Left cardiac atrium (tissue), 4 donors: ENCODE data around the gene TMEM147. TPM values are rescaled to one million over a fixed set of nuclear protein-coding genes. Genes with fewer than 3 reads are reported as not detected.
A peak's percentile ranks its signal among the peaks of the same experiment; 100 is the strongest.

Source experiments
- ATAC-seq, 2 donors: fragments of 200-7000 bp; cut with Tn5 transposase; one replicate each; pipeline ENCODE4 v1.9.1; 2020; ENCODE audit warnings: mild to moderate bottlenecking in 2 of 2, moderate library complexity in 2 of 2
- DNase-seq: peaks from one replicate; pipeline ENCODE4 v3.0.0-alpha.2; 2020
- intact Hi-C, 2 donors: fragments of 100-400 bp; cut with DNase I; formaldehyde crosslinking; loops; one replicate each; pipeline versions ENCODE4 v1.14.1 to v1.15.1; 2022 to 2023
- long read RNA-seq: library from polyadenylated mRNA; unstranded; transcript quantifications from one replicate; pipeline ENCODE4 v2.0.0, GENCODE V29; 2021
- total RNA-seq, 2 donors: library from RNA; stranded (reverse); fragmentation: NEBNext Ultra II Directional; extraction: Animal tissue kit (Norgen Biotek cat#: 25700); gene quantifications; one replicate each; pipeline ENCODE4 v1.2.1, GENCODE V29; 2021
- donor health status: DM: no; HTN: yes; CAD: no.
- donor health status: DM: no; HTN: yes; CAD: no; lungs with severe emphysema.
- donor health status: DM: yes; HTN: yes; CAD: no.
- donor health status: Dilated cardiomyopathy.

Gene TMEM147, protein sequence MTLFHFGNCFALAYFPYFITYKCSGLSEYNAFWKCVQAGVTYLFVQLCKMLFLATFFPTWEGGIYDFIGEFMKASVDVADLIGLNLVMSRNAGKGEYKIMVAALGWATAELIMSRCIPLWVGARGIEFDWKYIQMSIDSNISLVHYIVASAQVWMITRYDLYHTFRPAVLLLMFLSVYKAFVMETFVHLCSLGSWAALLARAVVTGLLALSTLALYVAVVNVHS
- total RNA-seq = 10 to 100 TPM; 78.1 to 87.5 TPM
- long read RNA-seq, transcript TMEM147-201 (7 exons, 899 nt) = major isoform, 25 of 31 reads
- long read RNA-seq, partial matches to known transcripts = 0 of 31 reads
- long read RNA-seq, other reads (novel, unspliced or antisense) = 1 of 31 reads

DNA sequence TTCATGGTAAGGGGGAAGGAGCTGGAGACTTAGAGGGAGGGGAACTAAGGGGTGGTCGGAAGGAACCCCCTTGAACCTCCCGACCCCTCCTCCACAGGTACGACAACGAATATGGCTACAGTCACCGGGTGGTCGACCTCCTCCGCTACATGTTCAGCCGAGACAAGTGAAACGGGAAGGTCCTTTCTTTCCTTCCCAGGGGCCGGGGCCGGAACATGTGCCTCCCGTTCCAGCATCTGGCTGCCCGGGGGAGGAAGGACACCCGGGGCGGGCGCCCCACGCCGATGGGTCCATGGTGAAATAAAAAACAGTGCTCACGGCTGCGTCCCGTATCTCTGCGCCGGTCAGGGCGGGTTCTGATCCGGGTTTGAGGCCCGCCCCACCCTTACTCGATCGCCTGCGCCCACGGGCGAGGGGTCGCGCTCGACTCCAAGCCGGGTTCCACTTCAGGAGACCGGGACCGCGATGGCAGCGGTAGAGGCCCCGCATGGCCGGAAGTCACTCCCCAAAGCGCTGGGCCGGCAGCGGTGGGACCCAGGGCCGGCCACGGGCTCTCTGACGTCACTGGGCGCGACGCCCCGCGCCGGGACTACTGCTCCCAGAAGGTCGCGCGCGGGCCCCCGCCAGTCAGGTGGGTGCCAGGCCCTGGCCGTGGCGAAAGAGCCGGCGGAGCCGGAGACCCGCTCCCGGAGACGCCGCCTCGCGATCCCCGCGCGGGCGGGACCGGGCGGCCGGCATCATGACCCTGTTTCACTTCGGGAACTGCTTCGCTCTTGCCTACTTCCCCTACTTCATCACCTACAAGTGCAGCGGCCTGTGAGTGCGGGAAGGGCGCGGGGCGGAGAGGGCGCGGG lies at the start of gene TMEM147:
Gene TMEM147, plus strand, starts transcription at position 626 of the 854 bp plus-strand sequence. Its CDS starts 114 bp downstream, at position 740.
- DNase-seq (peak; percentile 97), ATAC-seq (peak; percentile 98 to 99)
- intact Hi-C loops = loop anchor here in 1 of 2 donors (5.0 kb wide), 2 partner anchors 67 to 172 kb away; partner anchors contain the start of genes HAUS5 and KMT2B

DNA sequence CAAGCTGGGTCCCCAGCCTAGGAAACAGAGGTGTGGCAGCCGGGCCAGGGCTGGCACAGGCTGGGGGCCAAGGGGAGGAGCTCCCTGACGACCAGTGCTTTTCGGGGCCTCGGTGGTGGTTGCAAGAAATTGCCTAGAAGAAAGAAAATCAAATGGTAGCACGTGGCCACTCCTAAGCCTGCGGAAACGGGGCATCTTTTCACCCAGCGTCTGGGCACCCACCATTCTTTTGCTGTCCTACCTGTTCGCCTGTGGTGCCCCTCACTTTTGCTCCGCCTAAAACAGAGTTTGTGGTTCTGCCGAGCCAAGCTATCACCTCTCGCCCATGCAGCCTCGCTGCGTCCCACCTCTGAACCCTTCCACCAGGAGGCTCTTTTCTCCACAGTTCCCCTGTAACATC lies 48.0 kb upstream of the TMEM147 start:
- intact Hi-C loops = no loop called here
- ATAC-seq (no peak), DNase-seq (no peak)

DNA sequence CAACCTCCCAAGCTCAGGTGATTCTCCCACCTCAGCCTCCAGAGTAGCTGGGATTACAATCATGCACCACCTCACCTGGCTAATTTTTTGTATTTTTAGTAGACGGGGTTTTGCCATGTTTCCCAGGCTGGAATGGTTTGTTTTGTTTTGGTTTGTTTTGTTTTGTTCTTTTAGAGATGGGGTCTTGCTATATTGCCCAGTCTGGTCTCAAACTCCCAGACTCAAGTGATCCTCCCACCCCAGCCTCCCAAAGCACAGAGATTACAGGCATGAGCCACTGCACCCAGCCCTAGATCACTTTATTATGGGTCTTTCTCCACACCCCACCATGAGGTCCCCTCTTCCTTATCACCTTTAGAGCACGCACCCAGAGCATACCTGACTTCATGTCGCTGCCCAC lies 47.2 kb upstream of the TMEM147 start:
- ATAC-seq (no peak), DNase-seq (no peak)
- intact Hi-C loops = no loop called here

DNA sequence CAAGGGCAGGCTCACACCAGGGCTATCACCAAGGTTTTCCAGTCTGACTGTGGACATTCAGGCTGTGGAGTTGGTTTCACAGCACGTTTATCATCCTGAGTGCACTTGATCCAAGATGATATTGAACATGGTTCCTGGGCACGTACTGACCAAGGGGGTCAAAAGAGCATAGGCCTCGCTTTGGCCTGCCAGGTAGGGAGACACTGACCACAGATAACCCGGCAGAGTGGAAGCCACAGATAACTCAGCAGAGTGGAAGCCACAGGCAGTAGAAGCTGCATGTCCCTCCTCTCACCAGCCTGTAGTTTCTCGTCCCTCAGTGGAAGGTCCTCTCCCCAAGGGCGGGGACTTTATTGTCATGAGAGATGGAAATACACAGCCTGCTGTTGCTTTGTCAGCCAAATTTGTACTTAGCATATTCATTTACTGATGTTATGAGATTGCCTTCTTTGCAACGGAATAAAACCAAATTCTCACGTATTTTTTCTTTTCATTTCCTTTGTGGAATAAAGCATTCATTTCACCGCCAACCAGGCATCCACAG lies 46.4 kb upstream of the TMEM147 start:
- DNase-seq (no peak), ATAC-seq (no peak)
- intact Hi-C loops = no loop called here

DNA sequence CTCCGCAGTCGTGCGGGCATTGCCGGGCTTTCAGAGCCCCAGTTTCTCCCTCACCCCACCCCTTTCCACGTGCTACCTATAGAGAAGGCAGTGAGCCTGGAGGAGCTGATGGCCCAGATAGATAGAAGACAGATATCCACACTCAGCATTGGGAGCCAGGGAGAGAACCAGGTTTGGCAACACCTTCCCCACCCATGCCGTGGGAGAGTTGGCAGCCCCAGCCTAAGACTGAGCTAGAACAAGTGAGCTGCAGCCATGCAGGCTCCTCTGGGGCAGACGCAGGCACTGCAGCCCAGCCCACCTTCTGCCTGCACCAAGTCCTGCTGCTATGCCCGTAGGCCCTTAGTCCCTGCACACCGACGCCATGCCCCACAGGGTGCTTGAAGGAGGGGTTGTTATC lies 44.8 kb upstream of the TMEM147 start:
- DNase-seq (no peak), ATAC-seq (no peak)
- intact Hi-C loops = no loop called here

DNA sequence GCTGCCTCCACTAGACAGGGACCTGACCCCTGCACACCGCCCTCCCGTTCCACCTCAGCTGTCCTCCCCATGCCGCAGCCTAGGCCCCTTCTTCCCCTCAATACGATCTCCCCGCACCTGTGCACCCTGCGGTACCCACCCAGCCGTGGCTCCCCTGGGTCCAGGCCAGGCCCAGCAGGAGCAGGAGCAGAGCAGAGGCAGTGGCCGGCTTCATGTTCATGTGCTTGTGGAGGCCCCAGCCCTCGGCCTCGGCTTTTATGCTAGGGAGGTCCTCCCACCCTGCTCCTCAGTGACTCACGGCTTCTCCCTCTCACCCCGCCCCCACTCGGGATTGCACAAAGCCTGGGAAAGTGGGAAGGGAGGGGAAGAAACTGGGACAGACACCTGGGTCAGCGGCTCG lies 43.7 kb upstream of the TMEM147 start:
- DNase-seq (no peak), ATAC-seq (peak in 1 of 2 donors; percentile 74)
- intact Hi-C loops = no loop called here

DNA sequence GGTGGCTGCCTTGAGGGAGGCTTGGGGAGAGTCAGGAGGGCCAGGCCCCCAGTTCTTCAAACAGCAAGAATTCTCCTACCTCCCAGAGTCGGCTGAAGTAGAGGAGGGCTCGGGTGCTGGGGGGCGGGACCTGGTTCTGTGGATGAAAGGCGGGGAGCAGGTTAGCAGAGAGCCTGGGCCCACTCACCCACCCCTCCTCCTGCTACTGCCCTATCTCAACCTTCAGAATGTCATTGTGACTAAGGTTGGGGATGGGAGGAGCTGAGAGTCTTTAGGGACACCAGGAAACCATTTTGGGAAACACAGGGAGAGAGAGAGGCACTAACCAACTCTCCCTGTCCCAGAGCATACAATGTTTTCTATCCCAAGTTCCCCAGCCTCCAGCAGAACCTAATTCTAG lies 42.7 kb upstream of the TMEM147 start:
- intact Hi-C loops = no loop called here
- no peak for ATAC-seq
- no peak for DNase-seq

DNA sequence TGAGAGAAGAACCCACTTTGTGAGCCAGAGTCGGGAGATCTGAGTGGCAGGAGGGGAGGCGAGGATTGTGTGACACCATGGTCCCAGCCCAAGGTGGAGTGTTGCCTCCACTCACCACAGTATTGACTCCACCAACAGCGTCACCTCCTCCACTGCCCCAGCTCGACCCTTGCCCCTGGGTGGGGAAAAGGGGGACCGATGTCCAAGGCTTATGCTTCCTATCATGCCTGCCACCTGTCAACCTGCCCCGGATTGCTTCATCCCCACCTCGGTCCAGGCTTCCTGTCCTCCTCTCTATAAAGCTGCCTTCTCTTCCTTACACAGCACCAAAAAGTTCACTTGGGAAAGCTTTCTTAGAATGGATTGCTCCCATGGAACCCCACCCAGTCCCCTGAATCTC lies 39.4 kb upstream of the TMEM147 start:
- ATAC-seq = no peak
- intact Hi-C loops = no loop called here
- DNase-seq = no peak

DNA sequence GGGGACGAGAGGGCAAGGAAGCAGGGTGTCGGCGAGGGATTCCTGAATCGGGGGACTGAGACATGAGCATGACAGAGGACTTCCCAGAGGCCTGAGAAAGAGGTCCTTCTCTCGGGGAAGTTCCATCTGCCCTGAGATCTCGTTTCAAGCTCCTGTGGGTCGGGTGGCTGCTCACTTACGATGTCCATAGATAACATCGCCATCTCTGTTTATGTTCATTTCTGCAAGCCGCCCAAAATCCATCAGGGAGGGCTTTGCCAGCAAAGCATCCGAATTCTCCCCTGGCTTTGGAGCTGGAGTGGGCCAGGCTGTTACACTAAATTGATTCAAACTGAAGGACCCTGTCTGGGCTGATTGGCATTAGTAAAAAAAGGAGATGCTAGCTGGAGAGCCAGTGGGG lies 37.9 kb upstream of the TMEM147 start:
- DNase-seq = no peak
- no peak for ATAC-seq
- intact Hi-C loops = no loop called here

DNA sequence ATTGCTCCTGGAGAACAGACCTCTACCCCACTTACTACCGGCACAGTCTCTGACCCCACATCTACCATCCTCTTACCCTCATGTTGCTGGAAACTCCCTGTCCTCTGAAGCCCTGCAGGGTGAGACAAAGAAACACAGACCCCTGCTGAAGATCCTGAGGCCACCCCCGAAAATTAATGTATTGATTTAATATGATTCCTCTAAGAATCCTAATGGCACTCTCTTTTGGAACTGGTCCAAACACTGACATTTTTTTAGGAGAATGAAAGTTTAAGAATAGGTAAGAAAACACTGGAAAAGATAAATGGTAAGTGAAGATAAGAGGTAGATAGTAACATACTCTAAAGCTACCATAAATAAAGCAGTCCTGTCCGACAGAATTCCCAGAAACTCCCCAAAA lies 37.3 kb upstream of the TMEM147 start:
- DNase-seq = no peak
- intact Hi-C loops = no loop called here
- ATAC-seq = no peak

DNA sequence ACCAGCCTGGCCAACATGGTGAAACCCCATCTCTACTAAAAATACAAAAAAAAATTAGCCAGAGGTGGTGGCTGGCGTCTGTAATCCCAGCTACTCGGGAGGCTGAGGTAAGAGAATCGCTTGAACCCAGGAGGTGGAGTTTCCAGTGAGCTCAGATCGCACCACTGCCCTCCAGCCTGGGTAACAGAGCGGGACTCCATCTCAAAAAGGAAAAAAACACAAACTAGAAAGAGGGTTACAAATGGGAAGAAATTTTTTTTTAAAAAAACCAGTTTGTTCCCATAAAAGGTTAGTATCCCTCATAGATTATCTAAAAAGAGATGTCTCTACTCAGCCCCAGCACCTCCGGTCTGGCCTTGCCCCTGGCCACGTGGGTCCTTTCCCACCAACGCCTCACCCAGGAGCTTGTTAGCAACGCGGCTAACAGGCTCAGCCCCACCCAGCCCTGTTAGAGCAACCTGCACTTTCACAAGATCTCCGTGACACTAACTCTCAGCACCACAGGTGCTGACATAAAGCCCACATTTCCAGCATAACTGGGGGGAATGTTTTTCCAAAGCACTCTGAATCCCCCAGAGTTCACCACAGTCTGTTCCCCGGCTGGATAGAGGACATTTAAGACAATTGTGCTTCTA lies 36.3 kb upstream of the TMEM147 start:
- peak in 1 of 2 donors; percentile 86 for ATAC-seq
- intact Hi-C loops = no loop called here
- peak; percentile 43 for DNase-seq

DNA sequence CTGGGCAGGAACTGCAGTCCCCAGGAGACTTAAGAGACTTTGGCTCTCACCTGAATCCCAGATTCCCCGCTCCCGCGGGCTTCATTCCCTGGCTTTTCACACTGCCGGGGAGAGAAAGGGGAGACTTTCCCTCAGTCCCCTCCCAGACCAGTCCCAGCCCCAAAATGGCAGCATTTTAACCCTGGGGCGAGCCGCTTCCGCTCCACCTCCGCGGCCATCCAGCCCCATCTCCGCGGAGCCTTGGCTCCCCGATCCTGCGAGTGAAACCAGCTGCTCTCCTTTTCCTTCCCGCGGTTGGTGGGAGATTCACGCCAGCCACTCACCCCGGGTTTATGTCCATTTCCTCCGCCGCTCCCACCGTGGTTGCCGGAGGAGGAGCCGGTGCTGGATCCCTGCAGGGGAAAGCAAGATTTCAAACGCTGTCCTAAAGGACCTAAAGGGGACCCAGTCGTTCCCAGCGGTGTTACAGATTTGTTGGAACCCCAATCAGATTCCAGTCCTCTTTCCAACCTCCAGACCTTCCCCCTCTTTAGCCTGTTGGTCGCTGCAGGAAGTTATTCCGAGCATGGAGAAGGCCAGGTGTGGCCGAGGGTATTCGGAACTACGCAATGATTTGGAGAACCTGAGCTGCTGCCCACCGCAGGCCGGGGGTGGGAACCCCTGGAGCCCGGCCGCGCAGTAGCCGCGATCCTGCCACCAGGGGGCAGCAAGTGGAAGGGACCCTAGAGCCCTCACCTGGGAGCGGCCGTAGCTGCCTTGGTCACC lies 35.4 kb upstream of the TMEM147 start:
- DNase-seq (peak; percentile 76), ATAC-seq (peak; percentile 85 to 87)
- intact Hi-C loops = no loop called here

DNA sequence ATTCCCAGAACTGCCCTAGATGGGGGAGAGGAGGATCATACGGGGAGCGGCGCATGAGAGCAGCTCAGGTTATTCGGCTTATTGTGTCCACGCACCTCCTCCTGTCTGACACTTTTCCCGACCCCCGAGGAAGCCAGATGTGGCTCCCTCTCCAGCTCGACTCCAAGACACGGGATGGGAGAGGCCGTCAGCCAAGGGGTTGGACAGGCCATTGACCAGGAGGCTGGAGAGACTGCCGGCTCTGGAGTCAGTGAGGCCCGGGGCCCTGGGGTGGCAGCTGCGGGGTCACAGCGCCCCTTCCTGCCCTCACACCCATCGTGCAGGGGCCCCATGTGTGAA lies 34.8 kb upstream of the TMEM147 start:
- intact Hi-C loops = no loop called here
- DNase-seq (no peak), ATAC-seq (no peak)

DNA sequence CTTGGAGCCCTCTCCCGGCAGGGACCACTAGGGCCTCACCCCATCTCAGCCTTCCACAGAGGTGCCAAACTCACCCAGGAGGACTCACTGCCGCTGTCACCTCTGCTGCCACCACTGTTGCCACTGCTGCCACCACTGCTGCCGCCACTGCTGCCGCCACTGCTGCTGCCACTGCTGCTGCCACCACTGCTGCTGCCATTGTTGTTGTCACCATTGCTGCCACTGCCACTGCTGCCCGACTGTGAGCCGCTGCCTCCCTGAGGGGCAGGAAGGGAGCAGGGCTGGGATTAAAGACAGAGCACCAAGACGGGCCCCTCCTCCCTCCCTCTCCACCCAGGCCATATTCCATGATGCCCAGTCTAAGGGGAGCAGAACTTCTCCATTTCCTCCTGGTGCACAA lies 34.1 kb upstream of the TMEM147 start:
- DNase-seq = no peak
- intact Hi-C loops = no loop called here
- ATAC-seq = no peak

DNA sequence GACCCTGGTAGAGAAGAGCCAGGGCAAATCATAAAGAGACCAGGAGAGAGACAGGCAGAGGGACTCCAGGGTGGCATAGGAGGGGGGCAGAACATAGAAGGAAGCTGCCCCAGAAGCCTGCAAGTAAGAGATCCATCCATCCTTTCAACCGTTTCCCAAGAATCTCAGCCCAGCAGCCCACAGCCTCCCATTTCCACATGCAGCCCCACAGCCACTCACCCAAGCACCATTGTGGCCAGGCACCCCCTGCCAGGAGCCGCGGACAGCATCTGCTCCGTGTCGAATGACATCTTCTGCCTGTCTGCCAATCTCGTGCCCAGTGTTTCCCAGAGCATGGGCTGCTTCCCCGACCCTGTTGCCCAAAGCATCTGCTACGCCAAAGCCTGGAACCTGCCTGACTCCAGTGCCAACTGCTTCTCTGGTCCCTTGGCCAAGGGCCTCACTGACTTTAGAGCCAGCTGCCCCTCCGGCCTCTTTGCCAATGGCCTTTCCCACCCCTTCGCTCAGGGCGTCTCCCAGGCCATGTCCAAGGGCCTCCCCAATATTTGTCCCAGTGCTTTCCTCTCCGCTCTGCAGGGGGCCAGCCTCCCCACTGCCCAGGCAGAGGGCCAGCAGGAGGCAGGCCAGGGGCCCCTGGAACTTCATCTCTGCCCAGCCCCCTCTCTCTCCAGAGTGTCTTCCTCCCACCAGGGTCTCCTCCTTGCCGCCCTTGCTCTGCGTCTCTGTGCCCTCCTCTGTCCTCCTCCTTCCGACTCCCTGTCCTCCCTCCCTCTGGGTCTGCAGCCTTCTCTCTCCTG lies 32.4 kb upstream of the TMEM147 start:
- ATAC-seq (no peak), DNase-seq (no peak)
- intact Hi-C loops = no loop called here

DNA sequence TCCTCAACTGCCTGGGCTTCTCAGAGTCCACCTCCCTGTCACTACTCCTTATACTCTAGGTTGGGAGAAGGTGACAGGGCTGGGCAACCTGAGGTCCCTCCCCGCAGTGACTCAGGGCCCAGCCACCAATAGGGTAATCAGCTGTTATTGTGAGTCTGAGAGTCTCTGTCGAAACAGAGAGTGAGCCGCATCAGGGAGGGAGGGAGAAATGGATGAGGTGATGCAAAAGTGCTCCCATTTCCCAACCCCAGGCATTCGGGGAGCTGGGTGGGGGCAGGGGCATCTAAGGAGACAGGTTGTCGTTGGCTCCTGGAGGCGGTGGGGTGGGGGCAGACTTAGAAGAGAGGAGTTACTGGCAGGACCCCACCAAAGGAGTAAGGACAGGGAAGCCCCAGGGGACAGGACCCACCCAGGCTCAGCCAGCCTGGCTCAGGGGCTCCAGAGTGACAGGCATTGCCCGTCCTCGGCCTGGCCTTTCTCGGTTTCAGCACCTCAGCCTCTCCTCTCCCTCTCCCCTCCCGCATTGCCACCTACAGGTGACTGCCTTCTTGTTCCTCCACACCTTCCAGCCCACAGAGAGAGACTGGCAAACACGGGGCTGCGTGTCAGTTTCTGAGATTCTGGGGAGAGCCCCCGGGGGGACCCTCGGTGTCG lies 31.7 kb upstream of the TMEM147 start, which contains the start of gene DMKN:
Gene DMKN, minus strand, starts transcription at position 22 of the 654 bp plus-strand sequence. CDS start 174 bp downstream, outside the sequence.
- ATAC-seq (no peak), DNase-seq (no peak)
- intact Hi-C loops = no loop called here

DNA sequence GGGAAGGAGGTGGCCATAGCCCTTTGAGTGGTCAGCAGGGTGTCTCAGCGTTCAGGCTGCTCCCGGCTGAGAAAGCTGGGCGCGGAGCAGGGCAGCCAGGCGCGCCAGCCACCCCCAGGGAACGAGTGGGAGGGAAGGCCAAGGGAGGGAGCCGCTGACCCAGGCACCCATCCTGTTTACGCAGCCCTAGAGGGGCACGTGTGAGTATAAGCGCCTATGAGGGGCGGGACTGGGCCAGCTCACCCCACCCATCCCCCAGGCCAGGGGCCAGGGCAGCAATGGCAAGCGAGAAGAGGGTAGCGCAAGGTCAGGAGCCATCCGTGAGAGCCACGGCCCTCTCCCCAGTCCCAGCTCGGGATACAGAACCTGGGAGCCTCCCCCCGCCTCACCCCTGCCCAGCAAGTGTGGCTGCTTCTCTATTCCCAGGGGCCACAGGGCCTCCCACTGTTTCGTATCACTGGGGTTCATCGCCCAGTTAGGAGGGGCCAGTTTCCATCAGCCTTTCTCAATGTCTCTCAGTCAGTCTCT lies 31.1 kb upstream of the TMEM147 start:
- intact Hi-C loops = no loop called here
- peak; percentile 23 to 32 for ATAC-seq
- DNase-seq = no peak
